ENCODE measurements around the gene HSF4. TPM values are rescaled to one million over a fixed set of nuclear protein-coding genes. Genes with fewer than 3 reads are reported as not detected.

HSF4 gene
- total and polyA plus RNA-seq, 2 donors (not counting 3 experiments of a cell fraction or from before 2014, with no cell fraction given): 4.8 to 5.5 TPM

DNA sequence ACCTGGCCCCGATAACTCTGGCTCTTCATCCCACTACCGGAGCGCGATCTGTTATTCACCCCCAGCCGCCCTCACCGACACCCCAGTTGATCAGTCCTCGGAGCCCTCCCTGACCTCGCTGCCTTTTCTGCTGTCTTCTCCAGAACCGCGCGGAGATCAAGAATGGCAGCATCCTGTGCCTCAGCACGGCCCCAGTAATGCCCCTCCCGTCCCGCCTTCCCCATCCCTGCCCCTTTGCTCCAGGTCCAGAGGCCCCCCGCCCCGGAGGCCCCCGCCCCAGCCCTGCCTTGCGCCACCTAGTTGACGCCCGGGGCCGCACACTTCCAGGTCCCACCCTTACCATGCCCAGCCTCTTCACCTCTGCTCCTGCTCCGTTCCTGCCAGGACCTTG is 35.3 kb downstream of the HSF4 start:
- POLR2A ChIA-PET: no interaction called here
- Histone ChIP-seq H3K36me3 (ENCODE audit: control insufficient read depth in 2 of 2, extremely low read depth in 1 of 2, insufficient read depth in 2 of 2, low read length in 2 of 2) (peaks cover 18 to 68% of the 10 kb centered on the region in 2 experiments), H3K4me3 (replicated peaks in 1 of 3; ENCODE audit: insufficient read depth in 1 of 3, low read depth in 1 of 3, low read length in 3 of 3) (no peak overlapping the region), H3K79me2 (ENCODE audit: control insufficient read depth, insufficient read depth, low read length) (peaks cover 19% of the 10 kb centered on the region), H2AFZ (ENCODE audit: low read depth, low read length) (no peak overlapping the region), H3K27ac (ENCODE audit: insufficient read depth, low read depth, low read length) (no peak overlapping the region), H3K4me2 (ENCODE audit: insufficient read depth, low read length) (no peak overlapping the region), H3K9me3 (replicated peaks; ENCODE audit: control insufficient read depth, insufficient read depth, low read length) (no peaks in the 10 kb centered on the region), H3K9ac (replicated peaks; ENCODE audit: extremely low read depth, insufficient read depth, low read length) (no peak overlapping the region), H3K27me3 (ENCODE audit: control insufficient read depth in 2 of 2, insufficient read depth in 2 of 2, low read length in 2 of 2) (no peaks in the 10 kb centered on the region), H3K4me1 (ENCODE audit: control insufficient read depth, extremely low read depth, insufficient read depth, low read length) (peaks cover 2% of the 10 kb centered on the region), H4K20me1 (replicated peaks; ENCODE audit: control insufficient read depth, extremely low read depth, insufficient read depth, low read length) (no peaks in the 10 kb centered on the region), H3K9me1 (replicated peaks; ENCODE audit: control insufficient read depth, extremely low read depth, insufficient read depth, low read length) (no peaks in the 10 kb centered on the region)
- FAIRE-seq (no peak), DNase-seq (ENCODE audit: low read depth, low spot score) (no peak)
- no TSS peak for BruUV-seq (replicated peaks)
- no peak for TF ChIP-seq EZH2 (IDR thresholded peaks at IDR 0.05; ENCODE audit: borderline replicate concordance, low read depth, low read length, severe bottlenecking)
- TF ChIP-seq GATA2 (IDR thresholded peaks at IDR 0.05; ENCODE audit: insufficient read depth, insufficient read length, low read depth, low read length): no peak
- no peak for TF ChIP-seq POLR2A (IDR thresholded peaks at IDR 0.05; ENCODE audit: low read depth, low read length)
- TF ChIP-seq FOS (IDR thresholded peaks at IDR 0.05; ENCODE audit: borderline replicate concordance, insufficient read depth, low read length): no peak
- TF ChIP-seq JUN (IDR thresholded peaks at IDR 0.05; ENCODE audit: borderline replicate concordance, insufficient read depth, insufficient read length, low read depth): no peak
- TF ChIP-seq CTCF (IDR thresholded peaks at IDR 0.05; ENCODE audit: extremely low read depth in 1 of 2, insufficient read depth in 1 of 2, low read depth in 1 of 2, low read length in 2 of 2): no peak
- TF ChIP-seq, protein P1, sequence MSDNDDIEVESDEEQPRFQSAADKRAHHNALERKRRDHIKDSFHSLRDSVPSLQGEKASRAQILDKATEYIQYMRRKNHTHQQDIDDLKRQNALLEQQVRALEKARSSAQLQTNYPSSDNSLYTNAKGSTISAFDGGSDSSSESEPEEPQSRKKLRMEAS (IDR thresholded peaks at IDR 0.05; ENCODE audit: insufficient read depth, insufficient read length): no peak
- TF ChIP-seq MYC (IDR thresholded peaks at IDR 0.05; ENCODE audit: low read depth, low read length): no peak
- no peak for TF ChIP-seq POLR2AphosphoS5 (IDR thresholded peaks at IDR 0.05; ENCODE audit: insufficient read depth, low read depth, low read length)
- CTCF ChIA-PET: interaction anchor here (0.6 to 0.7 kb wide), 2 partner anchors 9 to 58 kb away, joined by 3 read pairs; no protein-coding TSS in a partner anchor
- intact Hi-C loops (cut with micrococcal nuclease) (loop anchor here (2.0 to 10.0 kb wide), 2 partner anchors 17 to 195 kb away; partner anchors contain the start of gene TPPP3), dilution Hi-C loops (cut with MboI; ENCODE audit: extremely low pct_ligation_motif_present, low sequenced_read_pairs) (no loop called here)

All from endothelial cell of umbilical vein (primary cell).